ENCODE measurements around the gene PCDHGA8.
"Not testable (repeated sequence)": the region's sequence is repeated elsewhere in the genome, so short reads cannot be mapped to it uniquely, and the experiment has no call there.

PCDHGA8 gene

GRCh38 chr5:141403387-141403786 lies 11.0 kb downstream of the PCDHGA8 start:
- no peak for DNase-seq

GRCh38 chr5:141407790-141408505 lies 15.5 kb downstream of the PCDHGA8 start, which contains the start of gene PCDHGB6:
TSS of gene PCDHGB6 (plus strand) at chr5:141408021. CDS start at chr5:141408203, 182 bp downstream.
- not testable (repeated sequence) for DNase-seq

- no peak for DNase-seq
Measured at GRCh38 chr5:141409598-141410306, 17.3 kb downstream of the PCDHGA8 start.

- DNase-seq, result no peak
Measured at GRCh38 chr5:141411575-141411974, 19.1 kb downstream of the PCDHGA8 start.

GRCh38 chr5:141412854-141413539 lies 20.6 kb downstream of the PCDHGA8 start, which contains the start of gene PCDHGA10:
TSS of gene PCDHGA10 (plus strand) at chr5:141412987. CDS start at chr5:141413176, 189 bp downstream.
- peak; percentile 33 for DNase-seq

- no peak for DNase-seq
Measured at GRCh38 chr5:141413540-141414069, 21.2 kb downstream of the PCDHGA8 start.

- not testable (repeated sequence) for DNase-seq
Measured at GRCh38 chr5:141414548-141415274, 22.3 kb downstream of the PCDHGA8 start.

- DNase-seq, result not testable (repeated sequence)
Measured at GRCh38 chr5:141415275-141415618, 22.8 kb downstream of the PCDHGA8 start.

- not testable (repeated sequence) for DNase-seq
Measured at GRCh38 chr5:141417494-141418172, 25.2 kb downstream of the PCDHGA8 start, which contains the start of gene PCDHGB7. TSS of gene PCDHGB7 (plus strand) at chr5:141417677. CDS start at chr5:141417860, 183 bp downstream.

GRCh38 chr5:141419074-141419880 lies 26.8 kb downstream of the PCDHGA8 start:
- no peak for DNase-seq

- no peak for DNase-seq
Measured at GRCh38 chr5:141420855-141421488, 28.5 kb downstream of the PCDHGA8 start, which contains the start of gene PCDHGA11. TSS of gene PCDHGA11 (plus strand) at chr5:141421051. CDS start at chr5:141421228, 177 bp downstream.

GRCh38 chr5:141421489-141421855 lies 29.0 kb downstream of the PCDHGA8 start:
- DNase-seq, result no peak

GRCh38 chr5:141422742-141423291 lies 30.4 kb downstream of the PCDHGA8 start:
- no peak for DNase-seq

GRCh38 chr5:141427783-141428426 lies 35.5 kb downstream of the PCDHGA8 start:
- no peak for DNase-seq

GRCh38 chr5:141430332-141431113 lies 38.1 kb downstream of the PCDHGA8 start, which contains the start of gene PCDHGA12:
TSS of gene PCDHGA12 (plus strand) at chr5:141430507. CDS start at chr5:141430760, 253 bp downstream.
- DNase-seq, result no peak

GRCh38 chr5:141431286-141431685 lies 38.9 kb downstream of the PCDHGA8 start:
- no peak for DNase-seq

GRCh38 chr5:141432308-141432707 lies 39.9 kb downstream of the PCDHGA8 start:
- not testable (repeated sequence) for DNase-seq

- not testable (repeated sequence) for DNase-seq
Measured at GRCh38 chr5:141432726-141433125, 40.3 kb downstream of the PCDHGA8 start.

All from activated effector memory CD4-positive, alpha-beta T cell treated with Interleukin-2 at 50 U/mL for 16 hours (primary cell).